ENCODE results near the gene KIAA1210. TPM values are rescaled to one million over a fixed set of nuclear protein-coding genes. Genes with fewer than 3 reads are reported as not detected.

The KIAA1210 gene
- total RNA-seq, 1 donor from 2014 or later, result 0.56 TPM

- peaks cover 4% of the 10 kb centered on the region for H3K27me3 Mint-ChIP-seq (ENCODE audit: low read depth)
- no peak overlapping the region for H3K27ac Mint-ChIP-seq
- H3K4me3 Mint-ChIP-seq, result no peak overlapping the region
- no peaks in the 10 kb centered on the region for H3K4me1 Mint-ChIP-seq
- TF ChIP-seq CTCF (IDR thresholded peaks at IDR 0.05; ENCODE audit: unreplicated experiment), result peak; percentile 58
- peaks cover 11% of the 10 kb centered on the region for H3K9me3 Mint-ChIP-seq
- peak in 1 of 2 experiments; percentile 55 for DNase-seq (ENCODE audit: low spot score in 2 of 2, unreplicated experiment in 2 of 2)
- no peaks in the 10 kb centered on the region for H3K36me3 Mint-ChIP-seq
These were observed 8.7 kb downstream of the KIAA1210 start for GRCh38 chrX:119118780-119119395.

- peaks cover 32% of the 10 kb centered on the region for H3K9me3 Mint-ChIP-seq
- H3K27me3 Mint-ChIP-seq (ENCODE audit: low read depth), result peaks cover 4% of the 10 kb centered on the region
- no peak for DNase-seq (ENCODE audit: low spot score in 2 of 2, unreplicated experiment in 2 of 2)
- no peak for TF ChIP-seq CTCF (IDR thresholded peaks at IDR 0.05; ENCODE audit: unreplicated experiment)
- no peaks in the 10 kb centered on the region for H3K36me3 Mint-ChIP-seq
- no peaks in the 10 kb centered on the region for H3K4me1 Mint-ChIP-seq
- no peak overlapping the region for H3K27ac Mint-ChIP-seq
- H3K4me3 Mint-ChIP-seq, result no peak overlapping the region
These were observed 20.4 kb downstream of the KIAA1210 start for GRCh38 chrX:119107206-119107605.

GRCh38 chrX:119105826-119106225 lies 21.8 kb downstream of the KIAA1210 start:
- no peak for DNase-seq (ENCODE audit: low spot score in 2 of 2, unreplicated experiment in 2 of 2)
- H3K4me3 Mint-ChIP-seq, result no peak overlapping the region
- TF ChIP-seq CTCF (IDR thresholded peaks at IDR 0.05; ENCODE audit: unreplicated experiment), result no peak

GRCh38 chrX:119101168-119101567 lies 26.4 kb downstream of the KIAA1210 start:
- Mint-ChIP-seq H3K27me3 (ENCODE audit: low read depth) (peaks cover 6% of the 10 kb centered on the region), H3K27ac (no peak overlapping the region), H3K36me3 (no peaks in the 10 kb centered on the region), H3K9me3 (peaks cover 37% of the 10 kb centered on the region), H3K4me3 (no peak overlapping the region), H3K4me1 (no peaks in the 10 kb centered on the region)
- no peak for TF ChIP-seq CTCF (IDR thresholded peaks at IDR 0.05; ENCODE audit: unreplicated experiment)
- DNase-seq (ENCODE audit: low spot score in 2 of 2, unreplicated experiment in 2 of 2), result no peak

More at GRCh38 chrX:119105826-119106225, 21.8 kb downstream of the KIAA1210 start:
- Mint-ChIP-seq H3K36me3 (no peaks in the 10 kb centered on the region), H3K4me1 (no peaks in the 10 kb centered on the region), H3K9me3 (peaks cover 32% of the 10 kb centered on the region), H3K27me3 (ENCODE audit: low read depth) (peaks cover 4% of the 10 kb centered on the region), H3K27ac (no peak overlapping the region)

- H3K27me3 Mint-ChIP-seq (ENCODE audit: low read depth), result peaks cover 12% of the 10 kb centered on the region
These were observed 31.7 kb downstream of the KIAA1210 start for GRCh38 chrX:119095936-119096335.

More at GRCh38 chrX:119095936-119096335, 31.7 kb downstream of the KIAA1210 start:
- no peak for DNase-seq (ENCODE audit: low spot score in 2 of 2, unreplicated experiment in 2 of 2)
- Mint-ChIP-seq H3K36me3 (no peaks in the 10 kb centered on the region), H3K27ac (no peak overlapping the region), H3K4me3 (no peak overlapping the region), H3K4me1 (no peaks in the 10 kb centered on the region), H3K9me3 (peaks cover 33% of the 10 kb centered on the region)
- TF ChIP-seq CTCF (IDR thresholded peaks at IDR 0.05; ENCODE audit: unreplicated experiment), result no peak
